T-helper 1 cell treated with Interleukin-12 subunit alpha and Interleukin-12 subunit beta and Interleukin-4 antibody, amounts not matched to agents 30 ng/mL and 1 ng/mL, for 36 hours (primary cell): ENCODE data around the gene CEP85L. TPM values are rescaled to one million over a fixed set of nuclear protein-coding genes. Genes with fewer than 3 reads are reported as not detected.
"Not testable (repeated sequence)": the region's sequence is repeated elsewhere in the genome, so short reads cannot be mapped to it uniquely, and the experiment has no call there.

Experiments used
- intact Hi-C: fragments of 100-400 bp; cut with micrococcal nuclease; formaldehyde crosslinking; loops from one replicate; pipeline ENCODE4 v1.15.1; 2024
- total RNA-seq: library from RNA; stranded (reverse); gene quantifications from 2 replicates; pipeline ENCODE4 v1.2.3, GENCODE V29; 2022

Gene CEP85L
- total RNA-seq, 1 donor from 2014 or later = 57.6 TPM

GRCh38 chr6:118460958-118461470 lies 190.4 kb downstream of the CEP85L start:
- intact Hi-C loops = no loop called here

DNA sequence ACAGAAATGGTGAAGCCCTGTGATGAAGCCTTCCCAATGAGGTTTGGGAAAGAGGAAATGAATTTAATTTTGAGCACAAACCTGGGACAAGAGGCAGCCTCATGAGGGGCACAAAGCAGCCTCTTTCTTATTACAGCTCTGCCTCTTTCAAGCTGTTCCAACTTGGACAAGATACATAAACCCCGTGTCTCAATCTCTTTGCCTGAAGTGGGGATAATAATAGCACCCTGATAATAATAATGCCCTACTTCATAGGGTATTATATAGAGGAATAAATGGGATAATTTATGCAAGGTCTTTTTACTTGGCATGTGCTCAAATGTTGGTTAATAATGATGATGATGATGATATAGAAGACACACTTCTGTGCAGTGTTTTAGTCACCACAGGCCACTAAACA lies 194.4 kb downstream of the CEP85L start:
- intact Hi-C loops = no loop called here

DNA sequence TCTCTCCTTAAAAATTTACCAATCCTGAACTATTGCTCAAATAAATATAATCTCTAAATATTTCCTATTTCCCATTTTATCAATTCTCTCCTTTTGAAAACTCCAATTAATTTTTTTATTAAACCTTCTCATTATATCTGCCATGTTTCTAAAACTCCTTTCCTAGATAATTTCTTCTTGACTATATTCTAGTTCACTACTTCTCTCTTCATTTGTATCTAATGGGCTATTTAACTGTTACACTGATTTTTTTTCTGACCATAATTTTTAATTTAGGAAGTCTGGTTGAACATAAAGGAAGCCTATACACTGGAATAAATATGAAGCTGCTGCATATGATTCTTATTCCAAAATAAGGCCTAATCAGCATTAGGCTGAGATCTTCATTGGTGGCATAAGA lies 199.6 kb downstream of the CEP85L start:
- intact Hi-C loops = no loop called here

DNA sequence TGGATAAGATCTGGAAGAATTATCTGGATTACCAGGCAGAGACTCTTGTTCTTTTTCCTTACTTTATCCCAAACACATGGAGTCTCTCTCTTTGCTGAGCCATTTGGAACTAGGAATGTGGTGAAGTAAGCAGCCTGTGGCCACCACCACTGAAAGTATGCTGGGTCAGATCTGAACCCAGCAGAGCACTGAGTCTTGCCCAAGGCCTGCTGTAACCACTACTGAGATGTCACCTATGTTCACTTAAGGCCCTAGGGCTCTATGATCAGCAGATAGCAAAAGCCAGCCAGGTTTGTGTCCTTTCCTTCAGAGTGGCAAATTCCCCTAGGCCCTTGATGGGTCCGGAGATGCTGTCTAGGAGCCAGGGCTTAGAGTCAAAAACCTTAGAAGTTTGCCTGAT lies 206.6 kb downstream of the CEP85L start:
- intact Hi-C loops = no loop called here

- intact Hi-C loops = no loop called here
Observed at GRCh38 chr6:118436482-118436881, 214.9 kb downstream of the CEP85L start.

GRCh38 chr6:118434147-118434546 lies 217.2 kb downstream of the CEP85L start:
- intact Hi-C loops = not testable (repeated sequence)

DNA sequence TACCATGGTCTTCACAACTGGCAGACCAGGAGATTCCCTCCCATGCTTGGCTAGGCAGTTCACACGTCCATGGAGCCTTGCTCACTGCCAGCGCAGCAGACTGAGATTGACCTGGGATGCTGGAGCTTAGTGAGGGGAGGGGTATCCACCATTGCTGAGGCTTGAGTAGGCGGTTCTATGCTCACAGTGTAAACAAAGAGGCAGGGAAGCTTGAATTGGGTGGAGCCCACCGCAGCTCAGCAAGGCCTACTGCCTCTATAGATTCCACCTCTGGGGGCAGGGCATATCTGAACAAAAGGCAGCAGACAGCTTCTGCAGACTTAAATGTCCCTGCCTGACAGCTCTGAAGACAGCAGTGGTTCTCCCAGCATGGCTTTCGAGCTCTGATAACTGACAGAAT lies 230.1 kb downstream of the CEP85L start:
- intact Hi-C loops = not testable (repeated sequence)

- intact Hi-C loops = no loop called here
Observed at GRCh38 chr6:118419448-118420394, 231.7 kb downstream of the CEP85L start.

Other genes with a start within 250 kb of the CEP85L start
- gene PLN, start 103.3 kb downstream of the CEP85L start, total RNA-seq = not detected in 2 replicates
- gene ASF1A, start 242.6 kb upstream of the CEP85L start, total RNA-seq = 41.4 and 47.1 TPM in 2 replicates